PC-3 (cell line): ENCODE results near the gene CCDC13.

ENCODE experiments used
- CTCF ChIP-seq: fragments of 300-600 bp; sonication (generic); conservative IDR thresholded peaks from 2 replicates; pipeline ENCODE4 v1.5.1; 2017; ENCODE audit warnings: antibody characterized with exemption, low read depth, mild to moderate bottlenecking, low read length
- EZH2 ChIP-seq: fragments of 300-600 bp; sonication (generic); IDR thresholded peaks from one replicate; pipeline ENCODE4 v1.6.1; 2017; ENCODE audit warnings: antibody characterized with exemption, mild to moderate bottlenecking, low read length; ENCODE audit not compliant: unreplicated experiment
- EZH2phosphoT487 ChIP-seq: fragments of 300-600 bp; sonication (generic); IDR thresholded peaks from 2 replicates; pipeline ENCODE4 v1.6.1; 2018; ENCODE audit warnings: mild to moderate bottlenecking, antibody characterized with exemption, low read length, borderline replicate concordance

- TF ChIP-seq EZH2 (no peak), CTCF (no peak), EZH2phosphoT487 (no peak)
Measured at GRCh38 chr3:42786212-42786611, 13.2 kb upstream of the CCDC13 start.
